NOMO-1 treated with dmso at 0.1 percent for 144 hours (cell line): ENCODE results near the gene GPAT3.

Experiments used
- DNase-seq: peaks from one replicate; lab custom pipeline; 2025; ENCODE audit not compliant: unreplicated experiment; lab: John Stamatoyannopoulos, UW

GPAT3 gene

GRCh38 chr4:83639849-83640493, 104.1 kb downstream of the GPAT3 start:
- DNase-seq: peak; percentile 32

GRCh38 chr4:83643036-83643435, 107.1 kb downstream of the GPAT3 start:
- DNase-seq: no peak

GRCh38 chr4:83644677-83645659, 109.1 kb downstream of the GPAT3 start:
- peak; percentile 30 for DNase-seq

DNA sequence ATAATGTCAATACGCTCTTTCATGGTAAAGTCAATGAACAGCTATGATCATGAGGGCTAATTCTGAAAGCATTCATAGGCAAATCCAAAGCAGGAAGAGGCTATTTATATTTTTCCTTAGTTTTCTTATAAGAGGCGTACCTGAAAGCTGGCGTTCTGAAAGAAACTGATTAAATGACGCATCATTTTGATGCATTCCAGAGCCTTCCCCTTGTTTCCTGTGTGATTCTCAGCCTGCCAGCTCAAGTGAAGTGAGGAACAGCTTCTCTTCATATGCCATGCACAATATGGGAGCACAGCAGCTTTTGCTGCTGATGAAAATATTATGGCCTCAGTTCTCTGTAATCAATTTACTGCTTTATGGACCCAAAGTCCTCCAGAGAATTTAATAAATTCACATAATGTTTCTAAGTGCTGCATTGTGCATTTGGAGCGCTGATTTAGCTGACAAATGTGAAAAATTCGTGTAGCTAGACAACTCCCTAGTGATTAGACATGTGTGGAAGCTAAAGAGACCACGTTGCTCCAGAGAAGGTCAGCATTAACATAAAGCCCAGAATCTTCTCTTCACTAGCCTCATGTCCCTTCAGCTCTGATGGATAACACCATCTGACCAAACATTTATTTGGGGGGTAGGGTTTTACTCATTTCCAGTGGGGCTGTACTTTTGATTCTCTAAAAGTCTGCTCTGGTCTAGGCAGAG, 110.8 kb downstream of the GPAT3 start:
- no peak for DNase-seq

DNA sequence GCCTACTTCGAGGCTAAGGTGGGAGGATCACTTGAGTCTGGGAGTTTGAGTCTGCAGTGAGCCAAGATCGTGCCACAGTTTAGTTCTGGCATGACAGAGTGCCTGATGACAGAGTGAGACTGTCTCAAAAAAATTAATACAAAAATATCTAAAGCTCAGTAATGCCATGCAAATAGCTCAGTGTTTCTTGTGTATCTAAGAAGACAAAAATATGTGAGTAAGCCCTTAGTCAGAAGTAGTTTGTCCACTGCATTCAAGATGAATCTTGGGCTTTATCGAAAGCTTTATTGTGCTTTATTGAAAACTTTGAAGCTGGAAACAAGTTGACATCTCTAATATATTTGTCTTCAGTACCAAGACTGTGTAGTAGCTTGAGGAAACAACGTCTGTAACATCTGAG, 115.9 kb downstream of the GPAT3 start:
- DNase-seq: no peak
